ENCODE measurements around the gene LAMB3. TPM values are rescaled to one million over a fixed set of nuclear protein-coding genes. Genes with fewer than 3 reads are reported as not detected.

Gene LAMB3
- total RNA-seq, 1 experiment from 2014 or later: 90.0 TPM

GRCh38 chr1:209620487-209620884, 31.7 kb downstream of the LAMB3 start:
- no peak for DNase-seq
- Histone ChIP-seq H3K27ac (no peak overlapping the region), H4K20me1 (ENCODE audit: insufficient read depth) (no peaks in the 10 kb centered on the region), H3K36me3 (ENCODE audit: low read depth) (peaks cover 51% of the 10 kb centered on the region), H3K9me3 (ENCODE audit: insufficient read depth, low read depth) (no peaks in the 10 kb centered on the region), H2AFZ (no peak overlapping the region), H3K27me3 (ENCODE audit: insufficient read depth, low read depth) (no peaks in the 10 kb centered on the region), H3K9me2 (ENCODE audit: insufficient read depth) (no peaks in the 10 kb centered on the region), H3K4me3 (no peak overlapping the region), H3K4me2 (no peak overlapping the region), H3K4me1 (replicated peaks; ENCODE audit: insufficient read depth) (no peaks in the 10 kb centered on the region), H3F3A (ENCODE audit: insufficient read depth, low read depth) (peaks cover 7% of the 10 kb centered on the region; the same call in 1 of the 2 replicates), H3K79me2 (ENCODE audit: low read depth) (no peaks in the 10 kb centered on the region)
- no peak for TF ChIP-seq CTCF (conservative IDR thresholded peaks at IDR 0.05)
- intact Hi-C loops (cut with micrococcal nuclease; ENCODE audit: unreplicated experiment): no loop called here
- CTCF ChIA-PET: no interaction called here
- POLR2A ChIA-PET (ENCODE audit: unreplicated experiment): no interaction called here
- BruUV-seq (replicated peaks): no TSS peak

GRCh38 chr1:209619696-209620486, 32.3 kb downstream of the LAMB3 start:
- no peaks in the 10 kb centered on the region for H4K20me1 ChIP-seq (ENCODE audit: insufficient read depth)
- H3K9me3 ChIP-seq (ENCODE audit: insufficient read depth, low read depth): no peaks in the 10 kb centered on the region
- no peak overlapping the region for H3K27ac ChIP-seq
- H3K36me3 ChIP-seq (ENCODE audit: low read depth): peaks cover 51% of the 10 kb centered on the region
- no peaks in the 10 kb centered on the region for H3K79me2 ChIP-seq (ENCODE audit: low read depth)
- no peaks in the 10 kb centered on the region for H3K9me2 ChIP-seq (ENCODE audit: insufficient read depth)
- intact Hi-C loops (cut with micrococcal nuclease; ENCODE audit: unreplicated experiment): no loop called here
- TF ChIP-seq CTCF (conservative IDR thresholded peaks at IDR 0.05): no peak
- no peak for TF ChIP-seq EZH2 (IDR thresholded peaks at IDR 0.05; ENCODE audit: low read depth)
- H3K4me2 ChIP-seq: no peak overlapping the region
- CTCF ChIA-PET: interaction anchor here (0.7 kb wide), 1 partner anchor 60 kb away, joined by 3 read pairs; no protein-coding TSS in a partner anchor
- POLR2A ChIA-PET (ENCODE audit: unreplicated experiment): interaction anchor here (0.7 kb wide), 1 partner anchor 387 kb away, joined by 3 read pairs; no protein-coding TSS in a partner anchor
- peaks cover 7% of the 10 kb centered on the region; the same call in 1 of the 2 replicates for H3F3A ChIP-seq (ENCODE audit: insufficient read depth, low read depth)
- no peak for DNase-seq
- no peak overlapping the region for H3K4me3 ChIP-seq
- H3K4me1 ChIP-seq (replicated peaks; ENCODE audit: insufficient read depth): no peaks in the 10 kb centered on the region
- BruUV-seq (replicated peaks): no TSS peak
- no peaks in the 10 kb centered on the region for H3K27me3 ChIP-seq (ENCODE audit: insufficient read depth, low read depth)
- no peak overlapping the region for H2AFZ ChIP-seq

GRCh38 chr1:209618756-209619420, 33.3 kb downstream of the LAMB3 start:
- no peak for DNase-seq
- Histone ChIP-seq H3K4me2 (no peak overlapping the region), H3K4me1 (replicated peaks; ENCODE audit: insufficient read depth) (no peaks in the 10 kb centered on the region), H3K4me3 (no peak overlapping the region), H3K79me2 (ENCODE audit: low read depth) (no peaks in the 10 kb centered on the region), H3K36me3 (ENCODE audit: low read depth) (peaks cover 51% of the 10 kb centered on the region), H3K9me3 (ENCODE audit: insufficient read depth, low read depth) (no peaks in the 10 kb centered on the region), H2AFZ (no peak overlapping the region), H4K20me1 (ENCODE audit: insufficient read depth) (no peaks in the 10 kb centered on the region), H3K9me2 (ENCODE audit: insufficient read depth) (no peaks in the 10 kb centered on the region), H3K27ac (no peak overlapping the region), H3F3A (ENCODE audit: insufficient read depth, low read depth) (peaks cover 7% of the 10 kb centered on the region; the same call in 1 of the 2 replicates), H3K27me3 (ENCODE audit: insufficient read depth, low read depth) (no peaks in the 10 kb centered on the region)
- ChIA-PET POLR2A (ENCODE audit: unreplicated experiment) (interaction anchor here (0.7 kb wide), 1 partner anchor 386 kb away, joined by 3 read pairs; no protein-coding TSS in a partner anchor), CTCF (interaction anchor here (0.7 kb wide), 1 partner anchor 61 kb away, joined by 3 read pairs; no protein-coding TSS in a partner anchor)
- intact Hi-C loops (cut with micrococcal nuclease; ENCODE audit: unreplicated experiment): no loop called here
- no peak for TF ChIP-seq CTCF (conservative IDR thresholded peaks at IDR 0.05)
- TF ChIP-seq EZH2 (IDR thresholded peaks at IDR 0.05; ENCODE audit: low read depth): no peak
- no TSS peak for BruUV-seq (replicated peaks)

All from PC-9 (cell line).